Peyer's patch (tissue), 4 donors: ENCODE measurements around the gene SPSB2.

Experiments
- POLR2A ChIP-seq, 2 donors: fragments of 450-650 bp; IDR thresholded peaks; one replicate each; pipeline ENCODE4 v1.5.1; 2017; ENCODE audit warnings: antibody characterized with exemption in 2 of 2, mild to moderate bottlenecking in 2 of 2, moderate library complexity in 2 of 2
- TF ChIP-seq, protein P1 (sequence below), 6 experiments: fragments of 450-650 bp in 4 of 6; fragments of 200-600 bp in 2 of 6; sonication (generic) in 1 of 6; IDR thresholded peaks; one replicate each; pipeline ENCODE4 v1.5.1; 2017 to 2019; ENCODE audit warnings: antibody characterized with exemption in 6 of 6, mild to moderate bottlenecking in 3 of 6, moderate library complexity in 1 of 6

DNA sequence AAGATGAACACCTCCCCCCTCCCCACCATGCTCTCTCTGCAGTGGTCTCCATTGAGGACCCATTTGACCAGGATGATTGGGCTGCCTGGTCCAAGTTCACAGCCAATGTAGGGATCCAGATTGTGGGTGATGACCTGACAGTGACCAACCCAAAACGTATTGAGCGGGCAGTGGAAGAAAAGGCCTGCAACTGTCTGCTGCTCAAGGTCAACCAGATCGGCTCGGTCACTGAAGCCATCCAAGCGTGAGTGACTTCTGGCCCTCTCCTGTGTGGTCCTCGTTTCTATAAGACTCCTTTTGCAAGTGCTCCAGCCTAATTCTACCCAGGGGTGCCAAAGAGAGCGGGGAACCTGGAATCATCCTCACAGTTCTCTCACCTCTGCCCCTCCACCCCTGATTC, 48.4 kb upstream of the SPSB2 start:
- TF ChIP-seq, protein P1, sequence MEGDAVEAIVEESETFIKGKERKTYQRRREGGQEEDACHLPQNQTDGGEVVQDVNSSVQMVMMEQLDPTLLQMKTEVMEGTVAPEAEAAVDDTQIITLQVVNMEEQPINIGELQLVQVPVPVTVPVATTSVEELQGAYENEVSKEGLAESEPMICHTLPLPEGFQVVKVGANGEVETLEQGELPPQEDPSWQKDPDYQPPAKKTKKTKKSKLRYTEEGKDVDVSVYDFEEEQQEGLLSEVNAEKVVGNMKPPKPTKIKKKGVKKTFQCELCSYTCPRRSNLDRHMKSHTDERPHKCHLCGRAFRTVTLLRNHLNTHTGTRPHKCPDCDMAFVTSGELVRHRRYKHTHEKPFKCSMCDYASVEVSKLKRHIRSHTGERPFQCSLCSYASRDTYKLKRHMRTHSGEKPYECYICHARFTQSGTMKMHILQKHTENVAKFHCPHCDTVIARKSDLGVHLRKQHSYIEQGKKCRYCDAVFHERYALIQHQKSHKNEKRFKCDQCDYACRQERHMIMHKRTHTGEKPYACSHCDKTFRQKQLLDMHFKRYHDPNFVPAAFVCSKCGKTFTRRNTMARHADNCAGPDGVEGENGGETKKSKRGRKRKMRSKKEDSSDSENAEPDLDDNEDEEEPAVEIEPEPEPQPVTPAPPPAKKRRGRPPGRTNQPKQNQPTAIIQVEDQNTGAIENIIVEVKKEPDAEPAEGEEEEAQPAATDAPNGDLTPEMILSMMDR (IDR thresholded peaks at IDR 0.05): no peak
- no peak for TF ChIP-seq POLR2A (IDR thresholded peaks at IDR 0.05)
